ENCODE results near the gene PPP1R13B.
"Not testable (repeated sequence)": the region's sequence is repeated elsewhere in the genome, so short reads cannot be mapped to it uniquely, and the experiment has no call there.

Gene PPP1R13B

DNA sequence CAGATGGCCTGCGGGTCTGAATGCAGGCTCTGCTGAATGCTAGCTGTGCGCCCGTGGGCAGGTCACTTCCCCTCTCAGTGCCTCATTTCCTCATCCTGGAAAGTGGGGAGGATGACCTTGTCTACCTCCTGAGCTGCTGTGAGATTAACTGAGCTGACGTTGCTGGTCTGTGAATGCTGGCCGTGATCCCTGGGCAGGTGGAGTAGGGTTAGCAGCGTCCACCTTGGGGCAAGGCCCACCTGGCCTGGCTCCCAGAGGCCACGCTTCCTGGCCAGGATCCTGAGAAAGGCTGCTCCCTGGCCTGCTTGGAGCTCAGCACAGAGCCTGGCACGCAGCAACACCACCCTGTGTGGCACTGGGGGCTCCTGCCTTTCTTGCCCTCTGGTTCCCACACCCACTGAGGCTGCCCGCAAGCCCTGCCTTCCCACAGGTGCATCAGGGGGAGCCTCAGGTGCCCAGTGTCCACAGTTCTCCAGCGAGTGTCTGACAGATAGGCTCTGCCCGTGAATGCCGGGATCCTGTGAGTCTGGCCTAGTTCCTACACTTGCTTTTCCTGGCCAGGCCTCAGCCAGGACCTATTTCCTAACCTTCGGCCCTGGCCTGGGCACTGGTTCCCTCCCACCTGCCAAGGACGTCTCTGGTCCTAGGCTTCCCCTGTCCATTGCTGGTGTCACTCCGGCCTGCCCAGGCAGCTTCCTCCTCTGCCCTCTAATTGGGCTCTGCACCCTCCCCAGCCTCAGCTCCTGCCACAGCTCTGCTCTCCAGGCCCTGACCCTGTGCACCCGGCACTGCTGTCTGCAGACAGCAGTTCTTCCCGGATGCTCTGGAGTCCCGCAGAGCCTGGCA is 43.7 kb upstream of the PPP1R13B start:
- no peak overlapping the region for H3K27ac ChIP-seq
- TF ChIP-seq CTCF (conservative IDR thresholded peaks at IDR 0.05) = no peak

DNA sequence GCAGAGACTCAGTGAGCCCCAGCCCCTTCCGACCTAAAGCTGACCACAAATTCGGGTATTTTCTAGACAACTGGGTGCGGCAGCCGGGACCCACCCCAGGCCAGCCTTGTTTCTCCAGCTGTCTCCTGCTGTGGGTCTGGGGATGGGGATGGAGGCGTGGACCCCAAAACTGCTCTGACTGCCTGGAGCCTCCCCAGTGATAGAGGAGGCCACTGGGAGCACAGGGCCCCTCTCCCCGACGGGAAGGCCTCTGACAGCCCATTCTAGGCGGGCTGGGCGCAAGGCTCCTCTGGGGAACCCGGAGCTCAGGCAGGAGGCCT is 42.6 kb upstream of the PPP1R13B start:
- TF ChIP-seq CTCF (conservative IDR thresholded peaks at IDR 0.05) = no peak
- H3K27ac ChIP-seq = no peak overlapping the region

GRCh38 chr14:103889313-103890051 is 42.1 kb upstream of the PPP1R13B start:
- no peak for TF ChIP-seq CTCF (conservative IDR thresholded peaks at IDR 0.05)

DNA sequence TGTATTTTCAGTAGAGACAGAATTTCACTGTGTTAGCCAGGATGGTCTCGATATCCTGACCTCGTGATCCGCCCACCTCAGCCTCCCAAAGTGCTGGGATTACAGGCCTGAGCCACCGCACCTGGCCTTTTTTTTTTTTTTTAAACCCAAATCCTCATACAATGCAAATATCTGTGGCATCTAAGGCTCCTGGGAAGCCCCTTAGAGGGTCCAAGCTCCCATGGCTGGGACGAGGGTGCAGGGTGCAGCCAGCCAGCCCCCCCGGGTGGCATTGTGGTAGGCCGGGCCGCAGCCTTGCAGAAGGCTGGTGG is 41.6 kb upstream of the PPP1R13B start:
- H3K27ac ChIP-seq = not testable (repeated sequence)

More at GRCh38 chr14:103889313-103890051, 42.1 kb upstream of the PPP1R13B start:
- H3K27ac ChIP-seq = no peak overlapping the region

DNA sequence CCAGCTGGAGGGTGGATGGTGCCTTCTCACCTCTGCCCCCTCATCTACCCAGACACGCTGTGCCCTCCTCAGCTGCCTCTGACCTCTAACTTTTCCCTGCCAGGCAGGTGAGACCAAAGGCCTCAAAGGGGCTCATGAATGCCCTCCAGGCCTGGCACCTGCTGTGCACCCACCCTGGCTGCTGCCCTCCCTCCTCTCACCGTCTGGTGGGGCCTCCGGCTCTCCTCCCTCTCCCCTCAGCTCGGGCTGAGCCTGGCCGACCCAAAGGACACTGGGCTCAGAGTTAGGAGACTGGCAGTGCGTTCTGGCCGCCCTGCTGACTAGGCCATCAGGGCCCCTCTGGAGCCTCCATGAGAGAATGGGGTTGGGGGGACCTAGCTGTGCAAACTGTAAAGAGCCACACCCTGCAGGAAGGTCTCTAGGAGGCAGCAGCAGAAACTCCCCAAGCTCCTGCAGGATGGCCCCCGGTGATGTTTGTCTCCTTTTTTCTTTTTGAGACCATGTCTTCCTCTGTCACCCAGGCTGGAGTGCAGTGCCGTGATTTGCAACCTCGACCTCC is 40.3 kb upstream of the PPP1R13B start:
- no peak for TF ChIP-seq CTCF (conservative IDR thresholded peaks at IDR 0.05)
- H3K27ac ChIP-seq = no peak overlapping the region

DNA sequence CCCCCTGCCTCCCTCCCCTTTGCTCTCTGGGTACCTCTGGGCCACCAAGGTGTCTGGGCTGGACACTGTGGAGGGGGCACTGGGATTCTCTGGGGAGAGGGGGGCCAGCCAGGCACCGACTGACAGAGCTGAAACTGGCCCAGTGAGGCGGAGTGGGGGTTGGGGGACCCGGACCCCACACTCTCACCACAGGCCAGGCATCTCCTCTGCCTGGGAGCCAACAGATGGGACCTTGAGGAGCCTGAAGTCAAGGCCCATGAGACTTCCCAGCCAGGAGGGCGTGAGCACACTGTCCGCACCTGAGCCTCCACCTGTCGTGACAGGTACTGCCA is 39.8 kb upstream of the PPP1R13B start:
- no peak for TF ChIP-seq CTCF (conservative IDR thresholded peaks at IDR 0.05)
- H3K27ac ChIP-seq = no peak overlapping the region

DNA sequence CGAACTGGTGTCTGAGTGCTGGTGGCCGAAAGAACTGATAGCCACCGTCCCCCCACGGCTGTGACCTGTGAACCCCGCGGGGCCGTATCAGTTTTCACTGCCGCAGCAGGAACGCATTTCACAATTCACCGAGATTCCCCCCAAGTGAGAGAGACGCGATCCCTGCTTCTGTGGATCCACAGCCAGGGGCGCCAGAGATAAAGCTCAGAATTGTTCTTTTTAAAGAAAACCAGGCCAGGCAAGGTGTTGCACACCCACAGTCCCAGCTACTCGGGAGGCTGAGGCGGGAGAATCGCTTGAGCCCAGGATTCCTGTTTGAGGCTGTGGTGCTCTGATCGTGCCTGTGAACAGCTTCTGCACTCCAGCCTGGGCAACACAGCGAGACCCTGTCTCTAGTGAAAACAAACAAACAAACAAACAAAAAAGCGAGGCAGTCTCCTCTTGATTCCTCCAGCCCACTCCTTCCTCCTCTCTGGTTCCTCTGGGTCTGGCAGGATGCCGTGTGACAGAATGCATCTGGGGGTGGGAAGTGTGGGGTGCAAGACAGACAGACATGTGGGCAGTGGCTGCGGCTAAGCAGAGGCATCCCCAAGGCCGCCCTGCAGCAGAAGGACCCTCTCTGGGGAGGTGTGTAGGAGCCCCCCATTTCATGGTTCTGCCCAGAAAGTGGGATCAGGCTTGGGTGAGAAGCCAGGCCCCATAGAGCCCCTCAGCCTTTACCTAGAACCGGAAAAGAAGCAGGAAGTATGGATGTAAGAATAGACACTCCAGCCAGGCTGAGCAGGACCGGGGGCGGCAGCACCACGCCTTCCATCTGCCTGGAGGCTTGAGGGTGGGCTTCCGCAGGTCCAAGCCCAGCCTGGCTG is 39.2 kb upstream of the PPP1R13B start:
- TF ChIP-seq CTCF (conservative IDR thresholded peaks at IDR 0.05) = no peak
- no peak overlapping the region for H3K27ac ChIP-seq

Data from VCaP (cell line).